GM19351 (cell line): ENCODE data around the gene JARID2.
A peak's percentile ranks its signal among the peaks of the same experiment; 100 is the strongest.

Experiments
- ATAC-seq: cut with Tn5 transposase; IDR thresholded peaks from one replicate; pipeline ENCODE4 v1.9.1; 2021; ENCODE audit warnings: mild to moderate bottlenecking, moderate library complexity; ENCODE audit not compliant: unreplicated experiment

Gene JARID2

DNA sequence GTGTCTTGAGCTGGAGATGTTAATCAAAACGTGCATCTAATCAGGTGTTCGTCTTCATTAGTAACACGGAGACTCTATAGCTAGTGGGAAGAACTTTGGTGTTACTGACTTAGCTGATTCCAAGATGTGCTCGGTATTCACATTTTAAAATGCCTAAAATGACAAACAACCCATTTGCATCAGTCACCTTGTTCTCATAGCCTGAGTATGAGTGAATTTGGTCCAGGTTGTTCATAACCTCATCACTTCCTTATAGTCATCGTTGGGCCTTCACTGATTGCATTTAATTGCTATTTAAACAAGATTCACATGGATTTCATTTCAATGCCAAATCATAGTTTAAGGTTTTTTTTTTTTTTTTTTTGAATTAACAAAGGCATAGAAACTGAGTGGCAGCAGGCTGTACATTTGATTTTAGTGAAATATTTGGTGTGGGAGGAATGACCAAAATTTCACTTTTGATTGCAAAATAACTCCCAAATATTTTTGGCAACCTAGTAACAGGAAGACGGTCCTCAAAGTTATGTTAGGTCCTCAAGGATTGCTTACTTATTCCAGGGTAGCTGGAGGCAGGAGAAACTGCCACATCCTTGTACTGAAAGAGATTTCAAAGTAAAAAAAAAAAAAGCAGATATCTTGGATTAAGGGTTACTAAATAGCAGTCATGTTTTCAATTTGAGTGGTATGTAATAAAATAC, 104.7 kb downstream of the JARID2 start:
- no peak for ATAC-seq

DNA sequence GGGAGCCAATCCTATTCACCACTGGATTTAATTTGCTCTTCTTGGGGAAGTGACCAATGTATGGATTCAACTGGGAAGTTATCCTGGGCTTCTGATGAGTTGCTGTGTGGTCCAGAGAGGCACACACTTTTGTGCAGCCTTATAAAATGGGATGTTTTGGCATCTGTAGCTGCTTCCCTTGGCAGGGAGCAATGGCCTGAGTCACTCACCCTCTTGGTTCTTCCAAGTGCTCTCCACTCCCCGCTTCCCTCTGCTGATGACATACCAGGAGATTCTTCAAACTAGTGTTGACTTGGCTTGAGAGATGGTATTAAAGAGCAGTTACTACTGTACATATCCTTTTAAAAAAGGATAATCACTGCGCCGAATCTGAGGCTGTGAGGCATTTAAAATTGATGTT, 105.8 kb downstream of the JARID2 start:
- no peak for ATAC-seq

- no peak for ATAC-seq
Measured at GRCh38 chr6:15352220-15352619, 106.4 kb downstream of the JARID2 start.

GRCh38 chr6:15352845-15353244, 107.0 kb downstream of the JARID2 start:
- ATAC-seq, result no peak

DNA sequence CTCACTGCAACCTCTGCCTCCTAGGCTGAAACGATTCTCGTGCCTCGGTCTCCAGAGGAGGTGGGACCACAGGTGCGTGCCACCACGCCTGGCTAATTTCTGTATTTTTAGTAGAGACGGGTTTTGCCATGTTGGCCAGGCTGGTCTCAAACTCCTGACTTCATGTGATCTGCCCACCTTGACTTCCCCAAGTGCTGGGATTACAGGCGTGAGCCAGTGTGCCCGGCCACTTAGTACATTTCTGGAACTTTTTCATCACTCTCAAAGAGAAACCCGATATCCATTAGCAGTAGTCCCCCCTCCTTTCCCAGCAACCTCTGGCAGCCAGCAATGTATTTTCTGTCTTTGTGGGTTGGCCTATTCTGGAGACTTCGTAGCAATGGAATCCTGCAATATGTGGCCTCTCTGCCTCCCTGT, 109.8 kb downstream of the JARID2 start:
- no peak for ATAC-seq

- no peak for ATAC-seq
Measured at GRCh38 chr6:15356179-15356578, 110.3 kb downstream of the JARID2 start.

DNA sequence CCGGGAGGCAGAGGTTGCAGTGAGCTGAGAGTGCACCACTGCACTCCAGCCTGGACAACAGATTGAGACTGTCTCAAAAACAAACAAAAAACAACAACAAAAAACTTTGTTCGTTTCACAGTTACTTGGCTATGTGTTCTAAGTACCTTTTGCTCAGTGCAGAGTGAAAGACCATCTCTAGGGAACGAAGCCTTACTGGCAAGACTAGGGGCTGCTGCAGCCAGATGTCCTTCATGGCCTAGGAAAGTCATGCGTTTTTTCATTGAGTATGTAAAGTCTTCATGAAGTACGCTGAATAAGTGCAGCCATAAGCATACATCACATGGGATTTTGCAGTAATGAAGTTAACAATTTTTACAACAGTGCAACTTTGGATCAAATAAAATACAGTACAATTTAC, 111.1 kb downstream of the JARID2 start:
- no peak for ATAC-seq

- no peak for ATAC-seq
Measured at GRCh38 chr6:15357782-15358181, 111.9 kb downstream of the JARID2 start.

GRCh38 chr6:15358579-15359327, 112.9 kb downstream of the JARID2 start:
- ATAC-seq, result peak; percentile 30

GRCh38 chr6:15359335-15359862, 113.5 kb downstream of the JARID2 start:
- peak; percentile 63 for ATAC-seq

GRCh38 chr6:15360300-15360699, 114.4 kb downstream of the JARID2 start:
- no peak for ATAC-seq

GRCh38 chr6:15361197-15361596, 115.3 kb downstream of the JARID2 start:
- no peak for ATAC-seq

GRCh38 chr6:15362274-15363160, 116.6 kb downstream of the JARID2 start:
- ATAC-seq, result no peak

- ATAC-seq, result no peak
Measured at GRCh38 chr6:15363164-15363522, 117.3 kb downstream of the JARID2 start.

DNA sequence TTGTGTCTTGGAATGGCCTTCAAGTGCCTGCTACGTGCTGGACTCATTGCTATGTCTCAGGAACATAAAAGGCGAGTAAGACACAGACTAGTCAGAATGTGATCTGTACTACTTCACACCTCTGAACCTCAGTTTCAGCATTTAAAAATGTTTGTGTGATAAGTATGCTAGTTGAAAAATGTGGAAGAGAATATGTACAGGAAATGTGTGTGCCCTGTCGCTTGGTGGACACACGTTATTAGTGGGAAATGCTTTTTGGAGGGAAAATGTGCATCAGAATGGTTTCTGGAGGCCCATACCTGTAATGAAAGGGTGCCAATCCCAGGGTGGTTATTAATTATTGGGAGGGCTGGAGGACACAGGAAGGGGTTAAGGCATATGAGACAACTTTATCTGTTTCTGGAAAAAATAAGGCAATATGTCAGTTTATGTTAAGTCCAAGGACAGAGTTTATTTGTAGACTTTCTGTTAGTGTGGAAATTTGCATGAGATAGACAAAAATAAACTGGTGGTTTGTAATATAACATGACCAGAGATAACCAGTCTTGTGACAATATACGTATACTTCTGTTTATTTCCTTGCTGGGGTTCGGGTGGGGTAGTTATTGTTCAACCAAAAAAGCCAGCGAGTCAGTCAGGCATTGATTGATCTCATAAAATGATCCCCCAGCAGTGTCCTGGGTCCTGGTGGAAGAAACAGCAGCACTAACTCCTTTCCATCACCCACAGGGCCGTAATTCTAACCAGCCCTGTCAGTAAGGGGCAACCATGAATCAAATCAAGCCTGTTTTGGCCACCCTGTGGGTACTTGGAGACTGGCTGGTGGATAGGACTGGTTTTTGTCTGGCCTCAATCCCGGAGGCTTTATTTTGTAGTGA, 117.9 kb downstream of the JARID2 start:
- ATAC-seq, result peak; percentile 52

DNA sequence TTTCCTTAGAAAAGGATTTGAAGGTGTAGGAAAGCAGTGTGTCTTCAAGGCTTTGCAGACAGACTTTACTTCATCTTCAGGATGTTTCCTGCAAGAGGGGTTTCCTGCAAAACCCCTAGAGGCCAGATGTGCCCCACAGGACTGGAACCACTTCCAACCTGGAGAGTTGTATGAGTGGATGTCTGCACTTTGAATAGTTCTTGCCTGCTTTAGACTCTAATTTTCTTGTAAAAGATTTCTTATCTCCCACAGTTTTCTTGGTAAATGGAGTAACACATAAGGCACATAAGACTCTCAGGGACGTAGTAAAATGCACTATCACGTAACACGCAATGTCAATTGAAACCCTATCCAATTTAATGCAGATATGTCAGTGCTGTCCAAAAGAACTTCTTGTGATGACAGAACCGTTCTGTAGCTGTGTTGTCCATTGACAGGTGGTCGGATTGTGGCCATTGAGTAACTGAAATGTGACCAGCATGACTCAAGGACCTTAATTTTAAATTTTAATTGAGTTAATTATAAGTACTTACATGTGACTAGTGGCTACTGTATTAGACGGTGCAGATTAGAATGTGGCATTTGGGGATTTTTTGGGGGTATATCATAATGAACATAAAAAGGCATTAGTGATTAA, 118.7 kb downstream of the JARID2 start:
- no peak for ATAC-seq

DNA sequence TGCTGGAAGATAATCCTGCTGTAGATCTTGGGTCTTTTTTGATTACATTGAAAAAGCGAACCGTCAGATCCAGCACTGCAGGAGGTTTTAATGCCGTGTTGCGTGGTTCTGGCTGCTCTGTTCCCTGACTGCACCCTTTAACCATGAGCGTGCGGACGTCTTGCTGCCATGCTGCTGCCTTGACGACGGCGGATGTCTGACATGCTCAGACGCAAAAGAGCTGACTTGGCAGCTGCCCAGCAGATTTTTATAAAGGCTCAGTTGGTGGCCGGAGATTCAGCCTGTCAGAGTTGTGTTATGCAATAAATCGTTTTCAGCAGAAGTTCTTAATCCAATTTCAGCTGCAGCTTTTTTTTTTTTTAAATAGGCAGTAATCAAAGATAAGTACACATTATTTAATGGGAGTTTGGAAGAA, 119.4 kb downstream of the JARID2 start:
- ATAC-seq, result no peak

GRCh38 chr6:15366003-15366535, 120.2 kb downstream of the JARID2 start:
- ATAC-seq, result no peak

GRCh38 chr6:15366879-15367278, 121.0 kb downstream of the JARID2 start:
- ATAC-seq, result no peak

DNA sequence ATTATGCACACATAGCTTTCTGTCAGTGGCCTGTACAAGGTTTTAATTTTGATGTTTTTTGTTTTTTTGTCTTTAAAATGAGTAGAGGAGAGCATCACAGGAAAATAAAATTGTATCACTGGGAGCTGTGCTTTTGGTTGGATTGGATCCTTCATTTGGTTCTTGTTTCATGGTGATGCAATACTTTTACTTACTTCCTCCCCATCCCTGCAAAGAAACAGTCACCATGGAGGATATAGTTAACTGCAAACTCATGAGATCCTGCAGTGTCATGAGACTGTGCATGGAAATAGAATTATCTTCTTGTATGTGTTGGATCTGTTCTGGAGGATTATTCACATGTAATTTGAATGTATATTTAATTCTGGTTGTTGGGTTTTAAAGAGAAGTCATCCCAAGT, 122.3 kb downstream of the JARID2 start:
- ATAC-seq, result no peak
